BE2C (cell line): ENCODE data around the gene STARD10.

Experiments used
- DNase-seq: peaks from one replicate; pipeline ENCODE4 v3.0.0-alpha.2; 2020
- H3K27me3 ChIP-seq: fragments of 250-450 bp; sonication (Bioruptor Pico); 2 replicates; pipeline ENCODE4 v1.5.1; 2020; ENCODE audit warnings: mild to moderate bottlenecking
- H3K36me3 ChIP-seq: fragments of 250-450 bp; sonication (Bioruptor Pico); 2 replicates; pipeline ENCODE4 v1.5.1; 2020; ENCODE audit warnings: mild to moderate bottlenecking
- H3K4me1 ChIP-seq: fragments of 250-450 bp; sonication (Bioruptor Pico); 2 replicates; pipeline ENCODE4 v1.5.1; 2020
- H3K4me3 ChIP-seq: 2 replicates; pipeline ENCODE4 v1.5.1; 2011; ENCODE audit warnings: low read depth, low read length
- H3K9me3 ChIP-seq: fragments of 250-450 bp; sonication (Bioruptor Pico); 2 replicates; pipeline ENCODE4 v1.5.1; 2020
- CTCF ChIP-seq: IDR thresholded peaks from 2 replicates; pipeline ENCODE4 v1.5.1; 2012; ENCODE audit warnings: mild to moderate bottlenecking, low read depth, low read length

Gene STARD10

GRCh38 chr11:72783144-72783905 lies 10.5 kb downstream of the STARD10 start:
- TF ChIP-seq CTCF, result no peak
- DNase-seq, result no peak
- Histone ChIP-seq H3K4me3 (no peak overlapping the region), H3K36me3 (no peaks in the 10 kb centered on the region), H3K27me3 (no peaks in the 10 kb centered on the region), H3K4me1 (peaks cover 3% of the 10 kb centered on the region), H3K9me3 (no peaks in the 10 kb centered on the region)

GRCh38 chr11:72782081-72782920 lies 11.5 kb downstream of the STARD10 start:
- Histone ChIP-seq H3K9me3 (no peaks in the 10 kb centered on the region), H3K27me3 (no peaks in the 10 kb centered on the region), H3K4me1 (peaks cover 13% of the 10 kb centered on the region), H3K4me3 (peak overlapping the region; percentile 38), H3K36me3 (no peaks in the 10 kb centered on the region)
- DNase-seq, result no peak
- no peak for TF ChIP-seq CTCF

- Histone ChIP-seq H3K9me3 (no peaks in the 10 kb centered on the region), H3K36me3 (no peaks in the 10 kb centered on the region), H3K4me3 (peak overlapping the region; percentile 43), H3K27me3 (no peaks in the 10 kb centered on the region), H3K4me1 (peaks cover 17% of the 10 kb centered on the region)
- peak; percentile 59 for DNase-seq
- TF ChIP-seq CTCF, result no peak
Measured at GRCh38 chr11:72781313-72782080, 12.3 kb downstream of the STARD10 start.

- H3K36me3 ChIP-seq, result no peaks in the 10 kb centered on the region
- H3K27me3 ChIP-seq, result no peaks in the 10 kb centered on the region
- no peak for DNase-seq
- H3K4me1 ChIP-seq, result peaks cover 17% of the 10 kb centered on the region
- peak overlapping the region; percentile 43 for H3K4me3 ChIP-seq
- no peaks in the 10 kb centered on the region for H3K9me3 ChIP-seq
- no peak for TF ChIP-seq CTCF
Measured at GRCh38 chr11:72781063-72781312, 12.9 kb downstream of the STARD10 start.

GRCh38 chr11:72780296-72781062 lies 13.4 kb downstream of the STARD10 start:
- no peak overlapping the region for H3K4me3 ChIP-seq
- no peak for DNase-seq
- H3K9me3 ChIP-seq, result no peaks in the 10 kb centered on the region
- H3K4me1 ChIP-seq, result peaks cover 17% of the 10 kb centered on the region
- no peak for TF ChIP-seq CTCF
- no peaks in the 10 kb centered on the region for H3K27me3 ChIP-seq
- no peaks in the 10 kb centered on the region for H3K36me3 ChIP-seq
